GM23248 (cell line): ENCODE measurements around the gene TIMM50.

Experiments
- EZH2 ChIP-seq: fragments of 200-600 bp; sonication (generic); IDR thresholded peaks from 2 replicates; pipeline ENCODE4 v1.6.1; 2018; ENCODE audit warnings: antibody characterized with exemption, mild to moderate bottlenecking; ENCODE audit not compliant: insufficient read depth, poor library complexity, severe bottlenecking
- EZH2phosphoT487 ChIP-seq: fragments of 200-600 bp; sonication (generic); IDR thresholded peaks from 2 replicates; pipeline ENCODE4 v1.6.1; 2018; ENCODE audit warnings: antibody characterized with exemption, moderate library complexity, mild to moderate bottlenecking, low read depth; ENCODE audit not compliant: insufficient read depth

DNA sequence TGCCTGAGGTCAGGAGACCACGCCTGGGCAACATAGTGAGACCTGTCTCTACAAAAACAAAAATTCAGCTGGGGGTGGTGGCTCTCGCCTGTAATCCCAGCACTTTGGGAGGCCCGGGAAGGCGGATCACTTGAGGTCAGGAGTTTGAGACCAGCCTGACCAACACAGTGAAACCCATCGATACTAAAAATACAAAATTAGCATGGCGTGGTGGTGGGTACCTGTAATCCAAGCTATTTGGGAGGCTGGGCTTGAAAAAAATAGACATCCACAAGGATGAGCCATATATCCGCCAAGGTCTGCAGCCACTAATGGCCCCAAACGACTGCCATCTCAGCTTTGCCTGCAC, 48.0 kb upstream of the TIMM50 start:
- TF ChIP-seq EZH2phosphoT487 (no peak), EZH2 (no peak)
